HG03571 (cell line): ENCODE data around the gene TAS1R1.

Source experiments
- ATAC-seq: cut with Tn5 transposase; IDR thresholded peaks from one replicate; pipeline ENCODE4 v1.9.1; 2021; ENCODE audit not compliant: unreplicated experiment

The TAS1R1 gene

GRCh38 chr1:6602669-6603237 is 47.6 kb downstream of the TAS1R1 start, which contains the start of gene KLHL21:
KLHL21 (minus strand) TSS chr1:6602869; CDS start chr1:6602817, 52 bp downstream.
- peak; percentile 48 for ATAC-seq

- ATAC-seq: peak; percentile 24
Observed at GRCh38 chr1:6603238-6603914, 48.3 kb downstream of the TAS1R1 start.

GRCh38 chr1:6603915-6604558 is 48.9 kb downstream of the TAS1R1 start:
- no peak for ATAC-seq

- peak; percentile 24 for ATAC-seq
Observed at GRCh38 chr1:6612641-6613360, 57.7 kb downstream of the TAS1R1 start.

GRCh38 chr1:6613361-6614018 is 58.4 kb downstream of the TAS1R1 start, which contains the start of gene PHF13:
PHF13 (plus strand) TSS chr1:6613731; CDS start chr1:6614067, 336 bp downstream.
- ATAC-seq: peak; percentile 91

- no peak for ATAC-seq
Observed at GRCh38 chr1:6614019-6614928, 59.2 kb downstream of the TAS1R1 start.

GRCh38 chr1:6614929-6615785 is 60.0 kb downstream of the TAS1R1 start:
- no peak for ATAC-seq

- no peak for ATAC-seq
Observed at GRCh38 chr1:6619045-6619444, 63.9 kb downstream of the TAS1R1 start.

- no peak for ATAC-seq
Observed at GRCh38 chr1:6621429-6622391, 66.6 kb downstream of the TAS1R1 start.

- no peak for ATAC-seq
Observed at GRCh38 chr1:6622396-6623152, 67.5 kb downstream of the TAS1R1 start.

- ATAC-seq: no peak
Observed at GRCh38 chr1:6623269-6623965, 68.3 kb downstream of the TAS1R1 start.

- ATAC-seq: peak; percentile 72
Observed at GRCh38 chr1:6624710-6625583, 69.8 kb downstream of the TAS1R1 start, which contains the start of gene THAP3. THAP3 (plus strand) TSS chr1:6624868; CDS start chr1:6625219, 351 bp downstream.

- no peak for ATAC-seq
Observed at GRCh38 chr1:6625584-6626149, 70.6 kb downstream of the TAS1R1 start.

- ATAC-seq: no peak
Observed at GRCh38 chr1:6627031-6627430, 71.9 kb downstream of the TAS1R1 start.
